Superior temporal gyrus (tissue), 1 donor: Measurements from ENCODE around the gene OAS3.
"Not testable (repeated sequence)": the region's sequence is repeated elsewhere in the genome, so short reads cannot be mapped to it uniquely, and the experiment has no call there.

Experiments
- DNase-seq: peaks from one replicate; pipeline ENCODE4 v3.0.0-alpha.2; 2016; ENCODE audit errors: extremely low spot score

Gene OAS3

GRCh38 chr12:112924986-112925385 lies 13.3 kb upstream of the OAS3 start:
- DNase-seq: no peak

- DNase-seq: not testable (repeated sequence)
These were observed 11.7 kb upstream of the OAS3 start for GRCh38 chr12:112926416-112927033.

- DNase-seq: no peak
These were observed 10.8 kb upstream of the OAS3 start for GRCh38 chr12:112927475-112927874.

GRCh38 chr12:112927925-112928324 lies 10.3 kb upstream of the OAS3 start:
- no peak for DNase-seq

- no peak for DNase-seq
These were observed 9.3 kb upstream of the OAS3 start for GRCh38 chr12:112928978-112929377.

GRCh38 chr12:112929715-112930114 lies 8.6 kb upstream of the OAS3 start:
- no peak for DNase-seq

- no peak for DNase-seq
These were observed 7.9 kb upstream of the OAS3 start for GRCh38 chr12:112930350-112930749.

GRCh38 chr12:112932485-112933128 lies 5.7 kb upstream of the OAS3 start:
- DNase-seq: no peak

- DNase-seq: no peak
These were observed 5.2 kb upstream of the OAS3 start for GRCh38 chr12:112933129-112933505.

GRCh38 chr12:112936264-112936663 lies 2.0 kb upstream of the OAS3 start:
- no peak for DNase-seq

GRCh38 chr12:112936927-112937326 lies 1.3 kb upstream of the OAS3 start:
- DNase-seq: no peak

- no peak for DNase-seq
These were observed 477 bp downstream of the OAS3 start for GRCh38 chr12:112938751-112939150.

GRCh38 chr12:112939761-112940381 lies 1.6 kb downstream of the OAS3 start:
- DNase-seq: no peak

GRCh38 chr12:112941528-112942335 lies 3.5 kb downstream of the OAS3 start:
- no peak for DNase-seq

GRCh38 chr12:112942572-112942971 lies 4.3 kb downstream of the OAS3 start:
- no peak for DNase-seq

GRCh38 chr12:112944024-112944690 lies 5.9 kb downstream of the OAS3 start:
- no peak for DNase-seq

- DNase-seq: no peak
These were observed 7.2 kb downstream of the OAS3 start for GRCh38 chr12:112945515-112945914.

GRCh38 chr12:112946236-112947000 lies 8.1 kb downstream of the OAS3 start:
- DNase-seq: no peak

- DNase-seq: no peak
These were observed 9.0 kb downstream of the OAS3 start for GRCh38 chr12:112947314-112947713.

GRCh38 chr12:112947761-112948160 lies 9.5 kb downstream of the OAS3 start:
- no peak for DNase-seq

GRCh38 chr12:112948806-112949205 lies 10.5 kb downstream of the OAS3 start:
- no peak for DNase-seq
